Fibroblast of lung (primary cell): ENCODE measurements around the gene OOSP3. TPM values are rescaled to one million over a fixed set of nuclear protein-coding genes. Genes with fewer than 3 reads are reported as not detected.

Experiments used
- DNase-seq, 2 donors: peaks; one replicate each; pipeline versions ENCODE4 v3.0.0 to v3.0.0-alpha.2; 2010; ENCODE audit warnings: low read depth in 2 of 2
- H2AFZ ChIP-seq: 2 replicates; pipeline ENCODE4 v1.5.1; 2012; ENCODE audit warnings: low read length, control low read depth, inconsistent platforms
- H3K27ac ChIP-seq: 2 replicates; pipeline ENCODE4 v1.5.1; 2011; ENCODE audit warnings: low read length, control low read depth; ENCODE audit not compliant: insufficient read depth
- H3K27me3 ChIP-seq: 2 replicates; pipeline ENCODE4 v1.5.1; 2011; ENCODE audit warnings: mild to moderate bottlenecking, low read length; ENCODE audit not compliant: control insufficient read depth, insufficient read depth
- H3K36me3 ChIP-seq: 2 replicates; pipeline ENCODE4 v1.5.1; 2011; ENCODE audit warnings: low read length; ENCODE audit not compliant: control insufficient read depth, insufficient read depth
- H3K4me1 ChIP-seq: 2 replicates; pipeline ENCODE4 v1.5.1; 2011; ENCODE audit warnings: low read length; ENCODE audit not compliant: control insufficient read depth, insufficient read depth; ENCODE audit errors: extremely low read depth
- H3K4me2 ChIP-seq: 2 replicates; pipeline ENCODE4 v1.5.1; 2011; ENCODE audit warnings: low read length, control low read depth; ENCODE audit not compliant: insufficient read depth; ENCODE audit errors: extremely low read depth
- H3K4me3 ChIP-seq, 4 experiments: fragments of 200-600 bp in 1 of 4; sonication (generic) in 1 of 4; replicated peaks in 1 of 4; 2 replicates each; pipeline ENCODE4 v1.5.1; 2011 to 2016; ENCODE audit warnings: low read length in 4 of 4, low read depth in 3 of 4, mild to moderate bottlenecking in 3 of 4, control low read depth in 2 of 4, inconsistent platforms in 1 of 4, mixed read lengths in 1 of 4; ENCODE audit not compliant: insufficient read depth in 1 of 4; ENCODE audit errors: control extremely low read depth in 1 of 4
- H3K79me2 ChIP-seq: 2 replicates; pipeline ENCODE4 v1.5.1; 2012; ENCODE audit warnings: mild to moderate bottlenecking, low read length, inconsistent platforms; ENCODE audit not compliant: control insufficient read depth, insufficient read depth
- H3K9ac ChIP-seq: 2 replicates; pipeline ENCODE4 v1.5.1; 2011; ENCODE audit warnings: mild to moderate bottlenecking, low read length, control low read depth; ENCODE audit not compliant: insufficient read depth
- H3K9me3 ChIP-seq: 2 replicates; pipeline ENCODE4 v1.5.1; 2012; ENCODE audit warnings: low read depth, low read length; ENCODE audit not compliant: control insufficient read depth, insufficient read depth
- H4K20me1 ChIP-seq: 2 replicates; pipeline ENCODE4 v1.5.1; 2011; ENCODE audit warnings: low read length; ENCODE audit not compliant: control insufficient read depth, insufficient read depth; ENCODE audit errors: extremely low read depth
- CTCF ChIP-seq, 2 donors: IDR thresholded peaks in 1 of 2; conservative IDR thresholded peaks in 1 of 2; 1 replicate in 1 of 2; 2 replicates in 1 of 2; pipeline ENCODE4 v1.5.1; 2011 to 2012; ENCODE audit warnings: low read length in 2 of 2, control low read depth in 1 of 2, inconsistent platforms in 1 of 2, low read depth in 1 of 2, mild to moderate bottlenecking in 1 of 2
- EZH2 ChIP-seq: IDR thresholded peaks from 2 replicates; pipeline ENCODE4 v1.5.1; 2012; ENCODE audit warnings: low read length, control low read depth, mild to moderate bottlenecking; ENCODE audit errors: missing control alignments
- polyA plus RNA-seq, 2 donors: library from polyadenylated mRNA; depleted of rRNA in 1 of 2; stranded (reverse) in 1 of 2; unstranded in 1 of 2; fragments of >200 nt; gene quantifications; 2 replicates each; pipeline ENCODE4 v1.2.1, GENCODE V29; 2011 to 2012; ENCODE audit warnings: missing spikeins in 1 of 2
- total RNA-seq: library from RNA; depleted of rRNA; stranded (reverse); fragments of >200 nt; gene quantifications from 2 replicates; pipeline ENCODE4 v1.2.1, GENCODE V29; 2014

OOSP3 gene
- total and polyA plus RNA-seq, 2 donors (not counting 1 experiment from before 2014, with no cell fraction given), result not detected

- H3K4me3 ChIP-seq, result no peak overlapping the region
- no peaks in the 10 kb centered on the region for H3K4me1 ChIP-seq
- H4K20me1 ChIP-seq, result no peaks in the 10 kb centered on the region
- no peak overlapping the region for H3K27ac ChIP-seq
- no peaks in the 10 kb centered on the region for H3K27me3 ChIP-seq
- no peaks in the 10 kb centered on the region for H3K79me2 ChIP-seq
- no peaks in the 10 kb centered on the region for H3K9me3 ChIP-seq
- DNase-seq, result peak in 1 of 2 donors; percentile 50
- H2AFZ ChIP-seq, result no peak overlapping the region
- H3K4me2 ChIP-seq, result no peak overlapping the region
- TF ChIP-seq CTCF (conservative IDR thresholded peaks at IDR 0.05 in 1 of 2, IDR thresholded peaks at IDR 0.05 in 1 of 2; ENCODE audit: low read depth in 1 of 2, low read length in 2 of 2), result no peak
- no peak for TF ChIP-seq EZH2
- H3K36me3 ChIP-seq, result no peaks in the 10 kb centered on the region
- H3K9ac ChIP-seq, result no peak overlapping the region
Observed at GRCh38 chr11:59857439-59858434, 20.8 kb upstream of the OOSP3 start.

- H3K27ac ChIP-seq, result no peak overlapping the region
- H3K27me3 ChIP-seq, result no peaks in the 10 kb centered on the region
- no peak overlapping the region for H3K4me3 ChIP-seq
- H3K4me2 ChIP-seq, result no peak overlapping the region
- H3K4me1 ChIP-seq, result no peaks in the 10 kb centered on the region
- no peak overlapping the region for H2AFZ ChIP-seq
- no peak overlapping the region for H3K9ac ChIP-seq
- TF ChIP-seq CTCF (conservative IDR thresholded peaks at IDR 0.05 in 1 of 2, IDR thresholded peaks at IDR 0.05 in 1 of 2; ENCODE audit: low read depth in 1 of 2, low read length in 2 of 2) (no peak), EZH2 (no peak)
- no peaks in the 10 kb centered on the region for H4K20me1 ChIP-seq
- no peak for DNase-seq
- H3K9me3 ChIP-seq, result no peaks in the 10 kb centered on the region
- no peaks in the 10 kb centered on the region for H3K79me2 ChIP-seq
- H3K36me3 ChIP-seq, result no peaks in the 10 kb centered on the region
Observed at GRCh38 chr11:59859673-59860072, 18.9 kb upstream of the OOSP3 start.

GRCh38 chr11:59862252-59862651 lies 16.3 kb upstream of the OOSP3 start:
- H3K9me3 ChIP-seq, result no peaks in the 10 kb centered on the region
- no peaks in the 10 kb centered on the region for H3K27me3 ChIP-seq
- H4K20me1 ChIP-seq, result no peaks in the 10 kb centered on the region
- no peak overlapping the region for H3K4me3 ChIP-seq
- no peak overlapping the region for H2AFZ ChIP-seq
- no peak overlapping the region for H3K9ac ChIP-seq
- H3K4me1 ChIP-seq, result no peaks in the 10 kb centered on the region
- H3K4me2 ChIP-seq, result no peak overlapping the region
- DNase-seq, result no peak
- H3K27ac ChIP-seq, result no peak overlapping the region
- TF ChIP-seq EZH2 (no peak), CTCF (conservative IDR thresholded peaks at IDR 0.05 in 1 of 2, IDR thresholded peaks at IDR 0.05 in 1 of 2; ENCODE audit: low read depth in 1 of 2, low read length in 2 of 2) (no peak)
- H3K79me2 ChIP-seq, result no peaks in the 10 kb centered on the region
- no peaks in the 10 kb centered on the region for H3K36me3 ChIP-seq
